ENCODE measurements around the gene C3orf20.

GRCh38 chr3:14793858-14794234, 118.9 kb downstream of the C3orf20 start:
- TF ChIP-seq CTCF (IDR thresholded peaks at IDR 0.05) = no peak
- TF ChIP-seq ELF4 (CRISPR knock-in tag; IDR thresholded peaks at IDR 0.05; ENCODE audit: low read depth) = no peak
- no peak for TF ChIP-seq ATF2 (CRISPR knock-in tag; IDR thresholded peaks at IDR 0.05; ENCODE audit: borderline replicate concordance, low read depth)
- no peak for TF ChIP-seq ZNF232 (CRISPR knock-in tag; IDR thresholded peaks at IDR 0.05)
- TF ChIP-seq ZNF219 (CRISPR knock-in tag; IDR thresholded peaks at IDR 0.05; ENCODE audit: borderline replicate concordance) = no peak
- TF ChIP-seq CREB1 (CRISPR knock-in tag; IDR thresholded peaks at IDR 0.05) = no peak
- TF ChIP-seq ZNF416 (CRISPR knock-in tag; IDR thresholded peaks at IDR 0.05) = no peak
- TF ChIP-seq NR3C1 (CRISPR knock-in tag; conservative IDR thresholded peaks at IDR 0.05; ENCODE audit: low read depth) = no peak

Measured in WTC11 (cell line).